ENCODE results near the gene RBM27.
"Not testable (repeated sequence)": the region's sequence is repeated elsewhere in the genome, so short reads cannot be mapped to it uniquely, and the experiment has no call there.

DNA sequence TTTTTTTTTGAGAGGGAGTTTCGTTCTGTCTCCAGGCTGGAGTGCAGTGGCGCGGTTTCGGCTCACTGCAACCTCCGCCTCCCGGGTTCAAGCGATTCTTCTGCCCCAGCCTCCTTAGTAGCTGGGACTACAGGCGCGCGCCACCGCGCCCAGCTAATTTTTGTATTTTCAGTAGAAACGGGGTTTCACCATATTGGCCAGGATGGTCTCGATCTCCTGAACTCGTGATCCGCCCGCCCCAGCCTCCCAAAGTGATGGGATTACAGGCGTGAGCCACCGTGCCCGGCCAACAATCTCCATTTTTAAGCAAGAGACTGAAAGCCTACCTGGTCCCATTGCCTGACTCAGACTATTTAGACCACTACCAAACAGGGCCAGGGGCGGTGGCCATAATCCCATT is 20.0 kb upstream of the RBM27 start:
- not testable (repeated sequence) for TF ChIP-seq POLR2A (IDR thresholded peaks at IDR 0.05)
- TF ChIP-seq, protein P1, sequence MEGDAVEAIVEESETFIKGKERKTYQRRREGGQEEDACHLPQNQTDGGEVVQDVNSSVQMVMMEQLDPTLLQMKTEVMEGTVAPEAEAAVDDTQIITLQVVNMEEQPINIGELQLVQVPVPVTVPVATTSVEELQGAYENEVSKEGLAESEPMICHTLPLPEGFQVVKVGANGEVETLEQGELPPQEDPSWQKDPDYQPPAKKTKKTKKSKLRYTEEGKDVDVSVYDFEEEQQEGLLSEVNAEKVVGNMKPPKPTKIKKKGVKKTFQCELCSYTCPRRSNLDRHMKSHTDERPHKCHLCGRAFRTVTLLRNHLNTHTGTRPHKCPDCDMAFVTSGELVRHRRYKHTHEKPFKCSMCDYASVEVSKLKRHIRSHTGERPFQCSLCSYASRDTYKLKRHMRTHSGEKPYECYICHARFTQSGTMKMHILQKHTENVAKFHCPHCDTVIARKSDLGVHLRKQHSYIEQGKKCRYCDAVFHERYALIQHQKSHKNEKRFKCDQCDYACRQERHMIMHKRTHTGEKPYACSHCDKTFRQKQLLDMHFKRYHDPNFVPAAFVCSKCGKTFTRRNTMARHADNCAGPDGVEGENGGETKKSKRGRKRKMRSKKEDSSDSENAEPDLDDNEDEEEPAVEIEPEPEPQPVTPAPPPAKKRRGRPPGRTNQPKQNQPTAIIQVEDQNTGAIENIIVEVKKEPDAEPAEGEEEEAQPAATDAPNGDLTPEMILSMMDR (IDR thresholded peaks at IDR 0.05): not testable (repeated sequence)

All from right lobe of liver (tissue), 4 donors.